ENCODE measurements around the gene POC1B.

DNA sequence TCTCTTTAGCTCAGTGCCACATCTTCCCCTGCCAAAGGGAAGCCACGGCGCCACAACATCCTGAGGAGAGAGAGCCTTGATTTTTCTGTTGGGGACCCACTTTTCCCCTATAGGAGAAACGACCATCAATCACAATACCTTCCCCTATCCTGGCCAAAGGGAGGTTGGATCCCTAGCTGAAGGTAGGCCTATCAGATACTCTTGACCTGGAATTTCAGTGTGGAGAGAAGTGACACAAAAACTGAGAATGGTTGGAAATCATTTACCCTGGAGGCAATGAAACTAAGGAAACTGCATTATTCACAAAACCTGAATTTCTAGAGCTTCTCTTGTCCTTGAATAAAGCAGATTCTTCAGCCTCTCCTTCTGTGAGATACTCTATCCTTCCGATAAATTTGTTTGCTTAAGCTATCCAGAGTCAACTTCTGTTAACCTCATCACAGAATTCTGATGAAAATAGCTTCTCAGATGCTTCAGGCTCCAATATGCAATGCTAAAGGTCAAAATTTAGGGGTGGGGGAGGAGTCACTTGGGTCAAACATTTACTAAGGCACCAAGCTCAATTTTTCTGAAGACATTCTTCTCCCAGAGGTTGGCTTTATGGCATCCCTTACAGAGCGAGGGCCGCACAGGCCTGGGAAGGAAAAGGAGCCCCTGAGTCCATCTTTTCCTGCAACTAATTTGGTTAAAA lies 146.6 kb downstream of the POC1B start:
- TF ChIP-seq MXI1 (conservative IDR thresholded peaks at IDR 0.05; ENCODE audit: poor library complexity, severe bottlenecking): no peak
- TF ChIP-seq, protein P1, sequence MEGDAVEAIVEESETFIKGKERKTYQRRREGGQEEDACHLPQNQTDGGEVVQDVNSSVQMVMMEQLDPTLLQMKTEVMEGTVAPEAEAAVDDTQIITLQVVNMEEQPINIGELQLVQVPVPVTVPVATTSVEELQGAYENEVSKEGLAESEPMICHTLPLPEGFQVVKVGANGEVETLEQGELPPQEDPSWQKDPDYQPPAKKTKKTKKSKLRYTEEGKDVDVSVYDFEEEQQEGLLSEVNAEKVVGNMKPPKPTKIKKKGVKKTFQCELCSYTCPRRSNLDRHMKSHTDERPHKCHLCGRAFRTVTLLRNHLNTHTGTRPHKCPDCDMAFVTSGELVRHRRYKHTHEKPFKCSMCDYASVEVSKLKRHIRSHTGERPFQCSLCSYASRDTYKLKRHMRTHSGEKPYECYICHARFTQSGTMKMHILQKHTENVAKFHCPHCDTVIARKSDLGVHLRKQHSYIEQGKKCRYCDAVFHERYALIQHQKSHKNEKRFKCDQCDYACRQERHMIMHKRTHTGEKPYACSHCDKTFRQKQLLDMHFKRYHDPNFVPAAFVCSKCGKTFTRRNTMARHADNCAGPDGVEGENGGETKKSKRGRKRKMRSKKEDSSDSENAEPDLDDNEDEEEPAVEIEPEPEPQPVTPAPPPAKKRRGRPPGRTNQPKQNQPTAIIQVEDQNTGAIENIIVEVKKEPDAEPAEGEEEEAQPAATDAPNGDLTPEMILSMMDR (IDR thresholded peaks at IDR 0.05; ENCODE audit: poor library complexity, severe bottlenecking): no peak
- TF ChIP-seq TAF1 (IDR thresholded peaks at IDR 0.05; ENCODE audit: low read depth): no peak
- TF ChIP-seq, protein P2, sequence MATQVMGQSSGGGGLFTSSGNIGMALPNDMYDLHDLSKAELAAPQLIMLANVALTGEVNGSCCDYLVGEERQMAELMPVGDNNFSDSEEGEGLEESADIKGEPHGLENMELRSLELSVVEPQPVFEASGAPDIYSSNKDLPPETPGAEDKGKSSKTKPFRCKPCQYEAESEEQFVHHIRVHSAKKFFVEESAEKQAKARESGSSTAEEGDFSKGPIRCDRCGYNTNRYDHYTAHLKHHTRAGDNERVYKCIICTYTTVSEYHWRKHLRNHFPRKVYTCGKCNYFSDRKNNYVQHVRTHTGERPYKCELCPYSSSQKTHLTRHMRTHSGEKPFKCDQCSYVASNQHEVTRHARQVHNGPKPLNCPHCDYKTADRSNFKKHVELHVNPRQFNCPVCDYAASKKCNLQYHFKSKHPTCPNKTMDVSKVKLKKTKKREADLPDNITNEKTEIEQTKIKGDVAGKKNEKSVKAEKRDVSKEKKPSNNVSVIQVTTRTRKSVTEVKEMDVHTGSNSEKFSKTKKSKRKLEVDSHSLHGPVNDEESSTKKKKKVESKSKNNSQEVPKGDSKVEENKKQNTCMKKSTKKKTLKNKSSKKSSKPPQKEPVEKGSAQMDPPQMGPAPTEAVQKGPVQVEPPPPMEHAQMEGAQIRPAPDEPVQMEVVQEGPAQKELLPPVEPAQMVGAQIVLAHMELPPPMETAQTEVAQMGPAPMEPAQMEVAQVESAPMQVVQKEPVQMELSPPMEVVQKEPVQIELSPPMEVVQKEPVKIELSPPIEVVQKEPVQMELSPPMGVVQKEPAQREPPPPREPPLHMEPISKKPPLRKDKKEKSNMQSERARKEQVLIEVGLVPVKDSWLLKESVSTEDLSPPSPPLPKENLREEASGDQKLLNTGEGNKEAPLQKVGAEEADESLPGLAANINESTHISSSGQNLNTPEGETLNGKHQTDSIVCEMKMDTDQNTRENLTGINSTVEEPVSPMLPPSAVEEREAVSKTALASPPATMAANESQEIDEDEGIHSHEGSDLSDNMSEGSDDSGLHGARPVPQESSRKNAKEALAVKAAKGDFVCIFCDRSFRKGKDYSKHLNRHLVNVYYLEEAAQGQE (IDR thresholded peaks at IDR 0.05; ENCODE audit: borderline replicate concordance): no peak
- TF ChIP-seq POLR2AphosphoS5 (IDR thresholded peaks at IDR 0.05): no peak

Measured in neural cell (in vitro differentiated cells).